CD4-positive, alpha-beta T cell treated with Interleukin-10 for 1 hour (primary cell): Measurements from ENCODE around the gene ZNG1F.
"Not testable (repeated sequence)": the region's sequence is repeated elsewhere in the genome, so short reads cannot be mapped to it uniquely, and the experiment has no call there.

Experiments used
- DNase-seq: peaks from one replicate; pipeline ENCODE4 v3.0.0-alpha.2; 2020

ZNG1F gene

DNA sequence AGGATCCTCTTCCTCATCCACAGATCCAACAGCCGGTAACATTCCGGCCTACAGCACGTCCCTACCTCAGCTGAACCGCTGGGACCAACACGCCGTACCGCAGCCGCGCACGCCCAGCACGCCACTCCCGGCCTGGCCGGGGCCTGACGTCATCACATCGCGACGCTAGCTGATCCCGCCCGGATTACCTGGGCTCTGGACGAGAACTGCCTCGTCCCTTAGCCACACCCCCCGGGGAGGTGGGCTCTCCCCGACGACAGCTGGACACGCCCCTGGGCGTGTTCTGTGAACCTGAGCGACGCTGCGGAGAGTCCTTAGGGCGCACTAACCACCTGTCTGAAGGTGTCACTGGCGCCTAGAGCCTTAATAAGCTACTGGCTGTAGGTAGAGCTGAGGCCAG, at the start of gene ZNG1F:
Gene ZNG1F, minus strand, starts transcription at position 101 of the 400 bp plus-strand sequence. Its CDS starts 59 bp downstream, at position 42.
- DNase-seq, result not testable (repeated sequence)

DNA sequence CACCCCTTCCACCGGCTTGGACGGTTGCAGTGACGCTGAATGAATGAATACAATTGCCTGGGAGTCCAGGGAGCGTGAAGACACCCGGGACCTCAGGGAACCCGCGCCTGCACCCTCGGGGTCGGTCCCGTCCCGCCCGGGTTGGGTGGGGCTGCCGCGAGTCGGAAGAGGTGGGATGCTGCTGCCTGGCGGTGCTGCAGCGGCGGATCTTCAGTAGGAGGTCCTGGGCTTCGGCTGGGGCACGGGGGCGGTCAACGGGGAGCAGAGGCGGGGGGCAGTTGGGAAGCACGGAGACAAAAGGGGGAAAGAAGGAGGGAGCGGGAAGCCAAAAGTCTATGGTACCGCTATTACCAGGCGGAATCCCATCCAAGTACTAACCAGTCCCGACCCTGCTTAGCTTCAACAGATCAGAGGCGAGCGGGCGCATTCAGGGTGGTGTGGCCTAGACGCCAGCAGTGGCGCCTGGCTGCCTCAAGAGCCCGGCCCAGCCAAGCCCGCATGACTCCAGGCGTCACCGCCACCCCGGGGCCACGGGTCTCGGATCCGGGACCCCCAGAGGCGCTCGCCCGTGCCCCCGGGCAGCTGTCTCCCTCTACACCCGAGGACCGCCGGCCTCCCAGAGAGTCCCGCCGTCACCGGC, 48.1 kb upstream of the ZNG1F start:
- DNase-seq, result peak; percentile 62

DNA sequence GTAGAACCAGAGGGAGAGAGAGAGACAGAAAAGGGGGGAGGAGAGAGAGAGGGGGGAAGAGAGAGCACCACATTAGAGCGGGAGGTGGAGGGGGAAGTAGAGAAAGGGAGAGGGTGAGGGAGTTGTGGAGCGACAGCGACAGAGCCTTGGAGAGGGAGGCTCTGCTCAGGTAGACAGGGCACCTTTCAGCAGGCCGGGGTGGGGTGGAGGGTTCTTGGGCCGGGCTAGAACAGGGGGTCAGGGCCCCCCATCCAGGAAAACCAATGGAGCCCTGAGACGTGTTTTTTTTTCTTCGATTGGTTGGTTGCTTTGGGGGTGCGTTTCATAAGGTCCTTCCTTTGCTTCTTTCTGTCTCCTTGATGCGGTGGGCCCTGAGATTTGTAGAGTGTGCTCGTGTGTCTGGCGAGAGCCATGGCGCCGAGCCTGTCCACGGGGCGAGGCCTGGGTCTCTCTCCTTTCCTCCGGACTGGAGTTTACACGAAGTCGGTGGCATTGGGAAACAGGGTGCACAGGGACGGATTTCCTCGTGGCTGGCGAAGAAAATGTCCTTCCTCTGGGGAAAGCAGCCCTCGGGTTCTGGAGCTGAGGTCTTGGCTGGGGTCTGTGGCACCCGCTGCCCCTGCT, 47.5 kb upstream of the ZNG1F start:
- not testable (repeated sequence) for DNase-seq

DNA sequence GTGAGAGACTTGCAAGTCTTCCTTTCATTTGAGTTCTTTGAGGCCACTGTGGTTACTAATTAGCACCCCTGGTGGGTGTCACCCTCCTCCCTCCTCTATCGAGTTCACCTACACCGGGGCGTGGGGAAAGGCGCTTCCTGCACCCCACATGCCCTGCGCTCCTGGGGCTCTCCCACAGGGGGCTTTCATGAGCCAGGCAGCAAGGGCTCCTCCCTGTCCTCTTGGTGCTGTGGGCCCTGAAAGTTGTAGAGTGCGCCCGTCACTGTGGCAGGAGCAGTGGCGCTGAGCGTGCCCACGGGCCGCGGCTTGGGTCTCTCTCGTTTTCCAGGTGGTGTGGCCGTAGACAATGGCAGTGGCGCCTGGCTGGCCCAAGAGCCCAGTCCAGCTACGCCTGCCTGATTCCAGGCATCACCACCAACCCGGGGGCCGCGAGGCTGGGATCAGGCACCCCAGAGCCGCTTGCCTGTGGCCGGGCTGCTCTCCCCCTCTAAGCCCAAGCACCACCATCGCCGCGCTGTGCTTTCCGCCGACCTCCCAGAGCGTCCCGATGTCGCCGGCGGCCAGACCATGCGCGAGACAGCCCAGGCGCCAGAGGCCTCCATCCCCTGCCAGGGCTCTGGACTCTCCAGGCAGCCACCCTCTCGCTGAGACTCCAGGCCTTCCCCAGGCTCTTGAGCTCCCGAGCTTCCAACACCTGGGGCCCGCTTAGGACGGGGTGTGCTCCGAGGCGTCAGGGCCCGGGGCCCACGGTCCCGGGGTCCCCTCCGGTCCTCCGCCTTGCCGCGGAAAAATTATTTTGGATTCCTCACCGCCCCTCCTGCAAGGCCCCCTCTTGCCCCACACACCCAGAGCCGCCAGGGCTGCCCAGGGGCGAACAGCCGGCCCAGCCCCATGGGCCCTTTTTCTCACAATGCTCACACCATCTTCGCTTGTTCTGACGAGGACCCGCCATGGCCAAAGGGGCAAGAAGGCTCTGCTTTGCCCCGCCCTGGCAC, 46.0 kb upstream of the ZNG1F start:
- peak; percentile 74 for DNase-seq

DNA sequence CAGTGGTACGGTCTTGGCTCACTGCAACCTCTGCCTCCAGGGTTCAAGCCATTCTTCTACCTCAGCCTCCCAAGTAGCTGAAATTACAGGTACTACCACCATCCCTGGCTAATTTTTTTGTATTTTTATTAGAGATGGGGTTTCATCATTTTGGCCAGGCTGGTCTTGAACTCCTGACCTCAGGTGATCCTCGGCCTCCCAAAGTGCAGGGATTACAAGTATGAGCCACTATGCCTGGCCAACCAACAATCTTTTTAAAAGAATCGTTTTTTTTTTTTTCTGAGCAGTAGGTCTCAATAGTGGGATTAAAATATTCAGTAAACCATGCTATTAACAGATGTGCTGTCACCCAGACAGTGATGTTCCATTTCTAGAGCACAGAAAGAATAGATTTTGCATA, 45.1 kb upstream of the ZNG1F start:
- not testable (repeated sequence) for DNase-seq

DNA sequence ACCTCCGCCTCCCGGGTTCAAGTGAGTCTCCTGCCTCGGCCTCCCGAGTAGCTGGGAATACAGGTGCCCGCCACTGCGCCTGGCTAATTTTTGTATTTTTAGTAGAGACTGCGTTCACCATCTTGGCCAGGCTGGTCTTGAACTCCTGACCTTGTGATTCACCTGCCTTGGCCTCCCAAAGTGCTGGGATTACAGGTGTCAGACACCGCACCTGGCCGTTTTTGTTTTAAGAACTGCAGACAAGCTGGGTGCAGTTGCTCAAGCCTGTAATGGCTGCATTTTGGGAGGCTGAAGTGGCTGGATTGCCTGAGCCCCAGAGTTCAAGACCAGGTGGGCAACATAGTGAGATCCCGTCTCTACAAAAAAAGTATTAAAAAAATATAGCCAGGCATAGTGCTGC, 43.2 kb upstream of the ZNG1F start:
- not testable (repeated sequence) for DNase-seq

DNA sequence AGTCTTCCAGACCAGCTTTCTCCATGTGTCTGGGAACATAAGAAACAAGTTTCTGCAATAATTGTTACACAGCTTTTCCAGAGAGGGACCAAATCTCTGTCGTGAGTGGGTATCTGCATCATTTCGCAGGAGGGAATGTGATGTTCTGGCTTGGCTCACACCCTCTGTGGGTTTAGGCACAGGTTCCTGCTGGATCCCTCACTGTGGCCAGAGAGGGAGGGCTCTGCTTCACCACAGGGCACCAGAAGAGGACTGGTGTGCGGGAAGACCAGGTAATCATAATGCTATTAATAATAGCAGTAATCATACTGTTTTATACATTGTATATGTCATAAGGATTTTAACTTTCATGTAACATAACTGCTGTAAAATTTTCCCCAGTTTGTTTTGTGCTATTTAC, 41.3 kb upstream of the ZNG1F start:
- not testable (repeated sequence) for DNase-seq

DNA sequence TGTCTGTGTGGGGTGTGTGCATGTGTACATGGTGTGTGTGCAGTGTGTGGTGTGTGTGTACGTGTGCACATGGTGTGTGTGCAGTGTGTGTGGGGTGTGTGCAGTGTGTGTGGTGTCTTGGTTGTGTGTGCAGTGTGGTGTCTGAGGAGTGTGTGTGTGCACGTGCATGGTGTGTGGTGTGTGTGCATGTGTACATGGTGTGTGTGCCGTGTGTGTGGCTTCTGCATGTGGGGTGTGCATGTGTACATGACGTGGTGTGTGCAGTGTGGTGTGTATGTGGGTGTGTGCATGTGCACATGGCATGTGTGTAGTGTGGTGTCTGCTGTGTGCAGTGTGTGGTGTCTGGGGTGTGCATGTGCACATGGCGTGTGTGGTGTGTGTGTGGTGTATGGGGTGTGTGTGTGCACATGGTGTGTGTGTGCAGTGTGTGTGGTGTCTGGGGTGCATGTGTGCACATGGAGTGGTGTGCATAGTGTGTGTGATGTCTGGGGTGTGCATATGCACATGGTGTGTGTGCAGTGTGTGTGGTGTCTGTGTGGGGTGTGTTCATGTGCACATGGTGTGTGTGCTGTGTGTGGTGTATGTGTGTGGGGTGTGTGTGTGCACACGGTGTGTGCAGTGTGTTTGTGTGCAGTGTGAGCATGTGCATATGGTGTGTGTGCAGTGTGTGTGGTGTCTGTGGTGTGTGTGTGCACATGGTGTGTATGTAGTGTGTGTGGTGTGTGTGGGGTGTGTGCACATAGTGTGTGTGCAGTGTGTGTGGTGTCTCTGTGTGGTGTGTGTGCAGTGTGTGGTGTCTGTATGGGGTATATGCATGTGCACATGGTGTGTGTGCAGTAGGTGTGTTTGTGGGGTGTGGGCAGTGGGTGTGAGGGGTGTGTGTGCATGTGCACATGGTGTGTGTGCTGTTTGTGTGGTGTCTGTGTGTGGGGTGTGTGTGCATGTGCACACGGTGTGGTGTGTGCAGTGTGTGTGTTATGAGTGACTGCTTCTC, 40.6 kb upstream of the ZNG1F start:
- DNase-seq, result no peak

DNA sequence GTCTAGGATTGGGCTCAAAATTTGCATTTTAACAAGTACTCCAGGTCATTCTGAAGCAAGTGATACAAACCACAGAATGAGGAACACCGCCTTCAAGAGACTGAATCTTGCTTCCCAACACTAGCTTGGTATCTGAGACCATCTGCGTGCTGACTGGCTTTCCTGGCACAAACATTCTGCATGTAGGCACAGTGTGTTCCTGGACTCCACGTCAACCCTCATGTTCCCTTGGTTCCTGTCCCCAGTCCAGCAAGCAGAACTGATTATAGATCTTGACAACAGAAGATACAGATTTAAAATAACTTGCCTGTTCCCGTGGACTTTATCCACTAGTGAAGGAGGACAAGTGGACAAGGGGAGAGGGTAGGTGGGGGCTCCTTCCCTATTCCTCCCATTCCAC, 30.7 kb upstream of the ZNG1F start:
- not testable (repeated sequence) for DNase-seq

DNA sequence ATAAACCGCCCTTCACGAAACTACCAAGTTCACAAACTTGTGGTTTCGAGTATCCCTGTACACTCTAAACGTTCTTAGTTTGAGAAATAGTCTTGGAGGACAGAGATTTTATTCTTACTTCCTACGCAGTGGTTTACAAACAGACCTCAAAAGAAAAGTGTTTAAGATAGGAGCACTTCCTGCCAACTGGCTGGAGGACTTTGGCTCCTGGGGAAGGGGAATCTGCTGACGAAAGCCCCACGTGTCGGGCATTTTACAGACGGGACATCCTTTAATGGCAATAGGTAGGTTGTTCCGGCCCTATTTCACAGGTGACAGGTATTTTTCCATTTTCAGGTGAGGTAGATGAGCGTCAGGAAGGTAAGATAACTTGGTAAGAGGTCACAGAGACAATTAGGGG, 678 bp downstream of the ZNG1F start:
- DNase-seq, result not testable (repeated sequence)

DNA sequence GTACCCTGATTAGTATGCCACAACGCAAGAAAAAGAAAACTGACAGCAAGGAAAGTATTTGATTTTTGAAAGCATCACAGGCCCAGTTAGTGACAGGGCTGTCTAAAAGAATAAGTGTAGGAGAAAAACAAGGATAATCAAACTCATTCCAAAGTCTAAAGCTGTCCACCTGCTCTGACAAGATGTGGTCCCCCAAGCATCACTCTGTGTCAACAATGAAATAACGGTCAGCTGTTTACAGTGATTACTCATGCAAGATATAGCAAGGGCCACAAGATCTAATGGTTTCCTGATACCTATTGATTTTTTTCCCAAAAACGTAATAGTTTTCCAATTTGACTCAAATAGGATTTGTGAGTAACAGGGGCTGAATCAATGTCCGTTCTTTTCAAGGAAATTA, 14.1 kb downstream of the ZNG1F start:
- DNase-seq, result not testable (repeated sequence)

DNA sequence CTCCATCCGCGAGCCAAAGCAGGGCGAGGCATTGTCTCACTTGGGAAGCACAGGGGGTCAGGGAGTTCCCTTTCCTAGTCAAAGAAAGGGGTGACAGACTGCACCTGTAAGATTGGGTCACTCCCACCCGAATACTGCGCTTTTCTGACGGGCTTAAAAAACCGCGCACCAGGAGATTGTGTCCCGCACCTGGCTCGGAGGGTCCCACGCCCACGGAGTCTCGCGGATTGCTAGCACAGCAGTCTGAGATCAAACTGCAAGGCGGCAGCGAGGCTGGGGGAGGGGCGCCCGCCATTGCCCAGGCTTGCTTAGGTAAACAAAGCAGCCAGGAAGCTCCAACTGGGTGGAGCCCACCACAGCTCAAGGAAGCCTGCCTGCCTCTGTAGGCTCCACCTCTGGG, 39.0 kb downstream of the ZNG1F start:
- DNase-seq, result not testable (repeated sequence)

DNA sequence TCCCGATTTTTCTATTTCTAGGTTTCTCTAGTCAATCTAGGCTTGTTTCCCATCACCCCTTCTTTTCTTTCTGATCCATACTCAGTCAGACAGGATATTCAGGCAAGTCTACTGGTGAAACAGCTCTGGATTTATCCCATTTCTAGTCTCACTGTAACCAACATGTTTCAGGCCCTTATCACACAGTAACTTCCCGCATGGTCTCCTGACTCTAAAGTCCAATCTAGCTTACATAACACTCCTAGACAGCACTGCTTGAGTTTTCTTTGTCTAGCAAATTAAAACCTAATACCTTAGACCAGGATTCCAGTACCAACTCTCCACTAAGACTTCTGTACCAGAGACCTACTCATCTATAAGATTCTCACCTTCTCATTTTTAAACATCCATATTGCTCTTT, 47.2 kb downstream of the ZNG1F start:
- not testable (repeated sequence) for DNase-seq

DNA sequence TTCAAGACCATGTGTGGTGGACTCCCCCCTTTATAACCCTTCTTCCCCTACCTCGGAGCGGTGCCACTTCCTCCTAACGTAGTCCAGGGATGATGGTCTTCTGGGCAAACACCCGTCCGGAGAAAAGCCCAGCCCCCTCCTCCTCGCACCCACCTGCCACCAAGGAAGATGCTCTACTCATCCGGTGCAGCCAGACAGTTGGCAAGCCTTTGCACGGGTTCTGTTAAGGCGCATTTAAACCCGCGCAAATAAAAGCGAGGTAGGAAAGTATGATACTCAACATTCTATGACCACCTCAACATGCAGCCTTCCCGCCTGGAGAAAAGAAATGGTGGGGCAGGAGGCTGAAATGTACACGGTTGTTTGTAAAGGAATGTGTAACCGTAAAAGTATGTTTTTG, 60.5 kb downstream of the ZNG1F start, which contains the start of gene FOXD4L6:
Gene FOXD4L6, minus strand, starts transcription at position 101 of the 400 bp plus-strand sequence. CDS start 298 bp downstream, outside the sequence.
- not testable (repeated sequence) for DNase-seq

DNA sequence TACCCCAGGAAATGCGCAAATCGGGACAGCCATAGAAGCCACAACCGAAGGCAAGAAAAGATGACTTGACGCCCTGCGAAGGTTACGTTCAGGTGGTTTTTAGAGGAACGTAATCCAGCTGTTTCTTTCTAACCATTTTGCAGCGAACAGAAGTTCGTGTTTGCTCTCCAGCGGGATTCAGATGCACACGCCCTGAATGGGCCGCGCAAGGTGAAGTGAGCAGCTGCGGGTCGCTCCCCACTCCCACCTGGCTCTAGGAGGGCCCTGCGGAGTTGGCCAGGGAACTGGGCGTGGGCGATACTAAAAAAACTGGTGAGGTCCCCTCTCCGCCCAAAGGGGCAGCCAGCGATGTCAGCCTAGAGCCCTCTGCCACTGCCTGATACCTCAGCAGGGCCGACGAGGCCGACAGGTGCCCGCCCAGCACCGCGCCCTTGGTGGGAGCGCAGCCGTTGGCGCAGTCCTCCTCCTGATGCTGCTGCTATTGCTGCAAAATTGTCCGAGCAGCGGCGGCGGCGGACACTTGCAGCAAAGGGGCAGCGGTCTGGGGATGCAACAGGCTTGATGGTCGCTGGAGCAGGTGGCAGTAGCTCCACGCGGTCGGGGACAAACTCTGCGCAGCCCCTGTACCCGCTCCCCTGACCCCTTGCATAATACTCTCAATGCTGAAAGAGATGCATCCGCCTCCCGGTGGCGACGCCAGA, 62.2 kb downstream of the ZNG1F start:
- DNase-seq, result not testable (repeated sequence)

DNA sequence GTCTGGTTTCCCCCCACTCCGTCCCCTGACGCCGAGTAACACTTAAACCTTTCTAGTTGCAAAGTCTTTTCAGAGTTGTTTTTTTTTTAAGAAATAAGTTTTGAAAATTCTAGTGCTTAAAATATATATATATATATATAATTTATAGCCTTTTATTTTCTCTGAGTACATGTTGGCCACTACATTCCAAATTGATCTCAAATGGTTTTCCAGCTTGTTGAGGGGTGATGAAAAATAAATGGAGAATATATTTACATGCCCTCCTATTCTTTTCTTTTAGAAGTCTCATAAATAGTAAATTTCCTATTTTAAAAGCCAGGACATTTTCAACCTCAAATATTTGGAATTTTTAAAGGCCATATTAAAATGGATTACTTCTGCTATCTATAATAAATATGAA, 63.2 kb downstream of the ZNG1F start:
- not testable (repeated sequence) for DNase-seq

DNA sequence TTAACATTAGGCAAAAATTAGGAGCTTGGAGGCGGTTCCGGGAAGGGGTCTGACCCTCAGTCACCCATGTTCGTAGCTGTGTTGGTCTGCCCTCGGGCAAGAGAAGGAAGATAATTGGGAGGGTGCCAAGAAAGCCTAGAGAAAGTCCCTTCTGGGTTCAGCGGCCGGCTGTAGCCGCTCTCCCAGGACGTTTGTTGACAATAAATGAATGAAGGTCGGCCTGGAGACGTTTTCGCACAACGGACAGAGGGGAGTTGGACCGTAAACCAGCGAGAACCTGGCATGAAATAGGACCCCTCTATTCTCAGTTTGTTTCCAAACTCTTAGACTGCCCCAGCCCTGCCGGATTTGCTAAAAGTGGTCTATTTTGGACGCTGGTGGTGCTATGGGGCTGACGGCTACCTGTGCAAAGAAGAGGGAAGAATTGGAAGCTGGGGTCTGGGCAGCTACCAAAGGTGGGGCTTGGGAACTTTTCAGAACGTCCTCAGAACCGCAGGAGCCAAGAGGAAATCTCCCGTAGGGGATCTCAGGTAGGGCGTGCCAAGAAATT, 63.9 kb downstream of the ZNG1F start:
- DNase-seq, result not testable (repeated sequence)

DNA sequence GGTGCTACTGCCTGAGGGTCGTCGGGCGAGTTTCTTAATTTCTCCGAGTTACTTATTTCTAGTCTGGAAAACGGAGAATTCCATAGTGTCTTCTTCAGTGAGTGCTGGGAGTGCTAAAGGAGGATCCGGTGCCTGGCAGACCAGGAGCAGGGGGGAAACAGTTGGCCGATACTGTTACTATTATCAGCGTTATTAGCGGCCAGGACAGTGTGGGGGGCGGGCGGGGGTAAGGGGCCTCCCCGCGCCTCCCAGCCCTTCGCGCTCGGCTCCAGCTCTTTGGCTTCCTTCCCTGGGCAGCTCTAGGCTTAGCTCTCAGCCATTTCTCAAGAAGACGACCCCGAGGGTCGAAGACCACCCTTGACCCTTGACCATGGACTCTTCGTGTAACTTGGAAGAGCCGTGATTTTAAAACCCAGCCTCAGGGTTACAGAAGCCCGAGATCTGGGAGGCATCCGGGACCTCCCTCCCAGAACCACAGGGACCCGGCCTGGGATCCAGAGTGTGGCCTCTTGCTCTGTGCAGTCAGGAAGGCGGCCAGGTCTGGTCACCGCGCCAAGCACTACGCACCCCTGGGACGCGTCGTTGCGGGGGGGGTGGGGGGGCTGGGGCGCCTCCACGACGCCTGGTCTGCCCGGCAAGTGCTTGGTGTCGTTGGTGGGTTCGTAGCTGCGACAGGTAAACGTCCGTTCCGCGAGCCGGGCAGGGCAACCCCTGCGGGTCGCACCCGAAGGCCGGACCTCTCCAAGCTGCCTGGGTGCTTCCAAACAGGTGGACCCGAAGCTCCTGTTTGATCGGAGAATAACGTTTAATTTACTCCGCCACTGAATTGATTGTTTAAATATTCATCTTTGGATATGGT, 64.6 kb downstream of the ZNG1F start:
- not testable (repeated sequence) for DNase-seq

DNA sequence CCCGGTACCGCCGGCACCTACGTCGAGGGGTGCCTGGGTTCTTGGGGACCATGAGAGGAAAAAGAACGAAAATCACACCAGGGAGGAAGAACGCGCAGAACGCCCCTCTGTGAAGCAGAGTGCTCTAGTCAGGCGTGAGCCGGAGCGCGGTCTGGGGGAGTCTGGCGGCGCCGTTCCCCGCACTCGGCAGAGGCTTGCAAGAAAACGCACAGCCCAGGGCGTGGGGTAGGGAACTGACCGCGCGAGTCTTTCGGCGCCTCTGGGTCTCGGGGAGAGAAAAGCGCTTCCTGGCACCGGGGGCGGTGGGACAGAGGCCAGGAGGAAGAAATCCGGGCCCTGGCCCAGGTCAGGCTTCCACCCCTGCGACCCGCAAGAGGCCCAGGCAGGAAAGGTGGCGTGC, 65.3 kb downstream of the ZNG1F start:
- not testable (repeated sequence) for DNase-seq

DNA sequence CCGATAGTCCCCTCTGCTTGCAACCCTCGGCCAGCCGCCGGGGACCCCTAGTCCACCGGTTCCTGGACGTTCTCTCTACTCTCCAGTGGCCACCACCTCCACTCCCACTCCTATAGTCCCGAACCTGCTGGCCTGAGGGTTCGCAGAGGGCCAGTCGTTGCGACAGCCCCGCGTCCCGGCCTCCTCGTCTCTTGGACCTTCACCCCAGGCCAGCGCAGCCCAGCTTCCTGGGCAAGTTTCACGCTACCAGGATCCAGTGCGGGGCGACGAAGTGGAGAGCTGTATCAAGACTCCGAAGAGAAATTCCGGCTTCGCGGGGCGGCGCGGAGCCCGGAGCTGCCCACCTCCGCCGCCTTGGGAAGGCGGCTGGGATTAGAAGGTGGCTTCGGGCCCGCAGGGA, 65.7 kb downstream of the ZNG1F start:
- not testable (repeated sequence) for DNase-seq
